Measurements from ENCODE around the gene PTH.
A peak's percentile ranks its signal among the peaks of the same experiment; 100 is the strongest.

PTH gene

GRCh38 chr11:13495929-13496328 is at the start of gene PTH:
TSS of gene PTH (minus strand) at chr11:13495997. CDS start at chr11:13492855, 3,142 bp downstream.
- no peak for DNase-seq (ENCODE audit: low read depth in 2 of 2)

DNA sequence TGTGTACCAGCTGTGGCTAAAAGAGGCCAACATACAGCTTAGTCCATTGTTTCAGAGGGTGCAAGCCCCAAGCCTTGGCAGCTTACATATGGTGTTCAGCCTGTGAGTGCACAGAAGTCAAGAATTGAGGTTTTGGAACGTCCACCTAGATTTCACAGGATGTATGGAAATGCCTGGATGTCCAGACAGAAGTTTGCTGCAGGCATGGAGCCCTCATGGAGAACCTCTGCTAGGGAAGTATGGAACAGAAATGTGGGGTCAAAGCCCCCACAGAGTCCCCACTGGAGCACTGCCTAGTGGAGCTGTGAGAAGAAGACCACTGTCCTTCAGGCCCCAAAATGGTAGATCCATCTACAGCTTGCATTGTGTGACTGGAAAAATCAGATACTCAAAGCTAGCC is 42.2 kb upstream of the PTH start:
- DNase-seq (ENCODE audit: low read depth in 2 of 2): no peak

DNA sequence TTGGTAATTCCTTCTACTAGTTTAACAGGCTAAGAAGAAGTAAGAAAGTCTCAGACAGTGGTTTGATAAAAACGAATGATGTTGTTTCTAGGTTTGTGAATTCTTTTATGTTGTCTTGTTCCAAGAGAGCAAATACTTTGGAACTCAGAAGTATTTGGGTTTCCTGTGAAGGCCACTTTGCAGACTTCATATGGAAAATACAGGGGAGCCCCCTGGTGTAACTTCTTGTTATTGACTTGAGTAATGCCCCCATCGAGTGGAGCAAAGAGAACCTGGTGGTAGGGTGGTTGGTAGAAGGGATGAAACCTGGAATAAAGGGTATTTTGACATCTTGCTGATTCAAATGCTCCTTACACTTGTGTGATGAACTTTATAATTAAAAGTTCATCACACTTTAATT is 40.0 kb upstream of the PTH start:
- no peak for DNase-seq (ENCODE audit: low read depth in 2 of 2)

DNA sequence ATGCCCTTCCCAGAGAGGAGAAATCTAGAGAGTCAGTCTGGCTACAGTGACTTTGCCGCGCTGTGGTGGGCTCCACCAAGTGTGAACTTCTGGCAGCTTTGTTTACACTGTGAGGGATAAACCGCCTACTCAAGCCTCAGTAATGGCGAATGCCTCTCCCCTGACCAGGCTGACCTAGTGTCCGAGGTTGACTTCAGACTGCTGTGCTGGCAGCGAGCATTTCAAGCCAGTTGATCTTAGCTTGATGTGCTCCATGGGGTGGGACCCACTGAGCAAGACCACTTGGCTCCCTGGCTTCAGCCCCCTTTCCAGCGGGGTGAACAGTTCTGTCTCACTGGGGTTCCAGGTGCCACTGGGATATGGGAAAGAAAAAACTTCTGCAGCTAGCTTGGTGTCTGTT is 38.6 kb upstream of the PTH start:
- no peak for DNase-seq (ENCODE audit: low read depth in 2 of 2)

DNA sequence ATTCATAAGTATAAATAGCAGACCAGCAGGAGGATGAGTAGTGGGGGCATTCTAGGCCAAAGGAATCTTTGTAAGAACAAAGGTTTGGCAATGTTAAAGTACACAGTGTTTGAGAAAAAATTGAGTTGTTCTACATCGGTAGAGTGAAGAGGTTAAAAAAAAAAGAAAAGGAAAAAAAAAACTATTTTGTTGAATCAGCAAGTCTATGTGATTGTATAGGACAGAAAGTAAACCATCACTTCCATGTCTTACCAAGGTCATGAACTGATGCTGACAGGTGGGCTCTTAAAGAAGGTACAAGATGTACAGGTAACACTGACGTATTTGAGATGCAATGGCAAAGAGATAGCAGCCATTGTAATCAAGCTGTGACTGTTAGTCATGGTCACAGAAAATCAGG is 29.5 kb upstream of the PTH start:
- no peak for DNase-seq (ENCODE audit: low read depth in 2 of 2)

- no peak for DNase-seq (ENCODE audit: low read depth in 2 of 2)
Observed at GRCh38 chr11:13503393-13503792, 7.6 kb upstream of the PTH start.

- no peak for DNase-seq (ENCODE audit: low read depth in 2 of 2)
Observed at GRCh38 chr11:13502492-13502891, 6.7 kb upstream of the PTH start.

GRCh38 chr11:13494051-13494450 is 1.7 kb downstream of the PTH start:
- no peak for DNase-seq (ENCODE audit: low read depth in 2 of 2)

GRCh38 chr11:13487661-13488030 is 8.2 kb downstream of the PTH start:
- no peak for DNase-seq (ENCODE audit: low read depth in 2 of 2)

- DNase-seq (ENCODE audit: low read depth in 2 of 2): peak; percentile 50 to 56
Observed at GRCh38 chr11:13486926-13487660, 8.7 kb downstream of the PTH start.

GRCh38 chr11:13480198-13480597 is 15.6 kb downstream of the PTH start:
- DNase-seq (ENCODE audit: low read depth in 2 of 2): no peak

DNA sequence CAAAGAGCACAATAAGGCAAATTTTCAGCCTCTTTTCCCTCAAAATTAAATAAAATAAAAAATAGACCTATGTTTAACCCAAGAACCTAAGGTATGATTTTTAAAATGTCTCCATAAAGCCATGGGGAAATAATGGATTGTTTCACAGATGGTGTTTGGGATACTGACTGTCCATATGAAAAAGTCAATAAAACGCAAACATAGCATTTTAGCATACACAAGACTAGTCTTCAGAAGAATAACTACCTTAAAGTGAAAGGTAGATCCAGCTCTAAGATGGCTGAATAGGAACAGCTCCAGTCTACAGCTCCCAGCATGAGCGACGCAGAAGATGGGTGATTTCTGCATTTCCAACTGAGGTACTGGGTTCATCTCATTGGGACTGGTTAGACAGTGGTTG is 16.1 kb downstream of the PTH start:
- DNase-seq (ENCODE audit: low read depth in 2 of 2): no peak

- no peak for DNase-seq (ENCODE audit: low read depth in 2 of 2)
Observed at GRCh38 chr11:13475091-13475490, 20.7 kb downstream of the PTH start.

DNA sequence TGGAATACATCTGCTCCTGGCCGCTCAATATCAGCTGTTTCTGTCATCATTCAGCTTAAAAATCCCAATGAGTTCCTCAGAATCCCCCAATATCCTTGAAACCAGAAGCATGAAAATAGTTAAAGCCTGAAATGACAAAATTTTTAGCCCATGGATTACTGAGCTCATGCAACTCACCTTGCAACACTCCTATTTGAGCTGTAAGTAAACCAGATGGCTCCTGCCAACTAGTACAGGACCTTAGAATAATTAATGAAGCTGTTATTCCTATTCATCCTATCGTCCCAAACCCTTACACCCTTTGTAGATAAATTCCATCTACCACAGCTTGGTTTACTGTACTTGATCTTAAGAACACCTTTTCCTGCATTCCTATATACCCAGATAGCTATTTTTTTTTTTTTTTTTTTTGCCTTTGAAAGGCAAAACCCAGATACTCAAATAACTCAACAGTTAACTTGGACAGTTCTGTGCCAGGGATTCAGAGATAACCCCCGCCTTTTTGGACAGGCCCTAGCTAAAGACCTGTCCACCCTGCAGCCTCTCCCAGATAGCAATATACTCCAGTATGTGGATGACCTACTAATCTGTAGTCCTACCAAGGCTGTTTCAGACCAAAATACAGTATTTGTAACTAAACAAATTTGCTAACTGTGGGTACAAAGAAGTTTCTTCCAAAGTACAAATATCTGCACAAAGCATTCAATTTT is 22.6 kb downstream of the PTH start:
- no peak for DNase-seq (ENCODE audit: low read depth in 2 of 2)

DNA sequence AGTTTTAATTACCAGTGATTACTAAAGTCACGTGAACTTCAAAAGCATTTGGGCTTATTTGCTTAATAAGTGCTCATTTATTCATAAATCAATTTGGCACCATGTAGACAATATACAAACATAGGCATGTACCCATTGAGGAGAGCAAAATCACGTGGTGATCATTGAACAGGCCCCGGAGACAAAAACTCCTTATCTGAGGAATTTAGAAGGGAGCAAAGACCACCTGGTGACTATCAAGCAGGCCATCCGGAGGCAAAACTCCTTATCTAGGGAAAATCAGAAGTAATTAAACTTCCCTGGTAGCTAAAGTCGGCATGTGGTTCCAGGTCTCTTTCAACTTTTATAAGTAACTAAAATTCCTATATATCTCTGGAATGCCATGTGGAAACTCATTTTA is 27.0 kb downstream of the PTH start:
- DNase-seq (ENCODE audit: low read depth in 2 of 2): no peak

- no peak for DNase-seq (ENCODE audit: low read depth in 2 of 2)
Observed at GRCh38 chr11:13465909-13466371, 29.9 kb downstream of the PTH start.

DNA sequence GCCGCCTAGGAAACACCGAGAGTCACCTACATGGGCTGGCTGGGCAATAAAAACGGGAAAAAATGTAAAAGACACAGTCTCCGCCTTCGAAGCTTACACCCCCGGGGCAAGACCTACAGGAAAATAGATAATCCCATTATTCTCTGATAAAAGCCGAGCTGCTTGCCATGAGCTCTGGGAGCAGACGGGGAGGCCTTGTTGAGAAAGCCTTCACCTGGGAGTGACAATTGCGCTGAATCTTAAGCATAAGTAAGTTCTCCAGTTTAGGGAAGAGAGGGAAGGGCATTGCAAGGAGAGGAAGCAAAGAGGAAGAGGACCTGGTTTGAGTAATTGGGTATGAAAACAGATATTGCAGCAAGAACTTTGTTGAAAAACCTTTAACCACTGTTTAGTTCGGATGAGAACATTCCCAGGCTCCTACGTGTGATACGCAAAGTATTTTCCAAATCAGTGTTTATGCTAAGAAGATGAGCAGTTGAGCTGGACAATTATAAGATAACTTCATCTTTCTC is 32.0 kb downstream of the PTH start:
- DNase-seq (ENCODE audit: low read depth in 2 of 2): no peak

- peak; percentile 81 to 85 for DNase-seq (ENCODE audit: low read depth in 2 of 2)
Observed at GRCh38 chr11:13462901-13463778, 32.7 kb downstream of the PTH start, which contains the start of gene BTBD10. TSS of gene BTBD10 (minus strand) at chr11:13463222. CDS start at chr11:13445124, 18,098 bp downstream.

- DNase-seq (ENCODE audit: low read depth in 2 of 2): peak; percentile 38 to 53
Observed at GRCh38 chr11:13462311-13462900, 33.4 kb downstream of the PTH start.

DNA sequence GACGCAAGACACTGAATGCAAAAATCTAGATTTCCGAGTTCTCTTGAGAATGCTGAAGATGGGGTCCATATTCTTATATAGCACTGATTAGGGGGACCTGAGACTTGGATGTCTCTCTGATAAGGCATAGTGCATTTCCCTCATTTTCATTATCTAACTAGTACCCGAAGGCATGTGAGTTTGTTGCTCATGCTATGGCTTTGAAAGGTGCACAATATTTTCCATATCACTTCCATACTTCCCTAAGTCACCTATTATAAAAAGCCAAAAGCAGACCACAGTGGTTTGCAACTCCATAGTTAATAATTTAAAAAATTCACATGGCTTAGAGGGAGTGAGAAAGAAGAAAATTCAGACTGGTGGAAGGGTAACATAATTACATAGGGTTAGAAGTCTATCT is 34.5 kb downstream of the PTH start:
- no peak for DNase-seq (ENCODE audit: low read depth in 2 of 2)

- no peak for DNase-seq (ENCODE audit: low read depth in 2 of 2)
Observed at GRCh38 chr11:13450832-13451397, 44.9 kb downstream of the PTH start.
